Right forelimb (tissue), 1 donor: Measurements from ENCODE around the gene MOSPD3.
"Not testable (repeated sequence)": the region's sequence is repeated elsewhere in the genome, so short reads cannot be mapped to it uniquely, and the experiment has no call there.

Experiments used
- DNase-seq: peaks from one replicate; pipeline ENCODE4 v3.0.0-alpha.2; 2018

MOSPD3 gene

DNA sequence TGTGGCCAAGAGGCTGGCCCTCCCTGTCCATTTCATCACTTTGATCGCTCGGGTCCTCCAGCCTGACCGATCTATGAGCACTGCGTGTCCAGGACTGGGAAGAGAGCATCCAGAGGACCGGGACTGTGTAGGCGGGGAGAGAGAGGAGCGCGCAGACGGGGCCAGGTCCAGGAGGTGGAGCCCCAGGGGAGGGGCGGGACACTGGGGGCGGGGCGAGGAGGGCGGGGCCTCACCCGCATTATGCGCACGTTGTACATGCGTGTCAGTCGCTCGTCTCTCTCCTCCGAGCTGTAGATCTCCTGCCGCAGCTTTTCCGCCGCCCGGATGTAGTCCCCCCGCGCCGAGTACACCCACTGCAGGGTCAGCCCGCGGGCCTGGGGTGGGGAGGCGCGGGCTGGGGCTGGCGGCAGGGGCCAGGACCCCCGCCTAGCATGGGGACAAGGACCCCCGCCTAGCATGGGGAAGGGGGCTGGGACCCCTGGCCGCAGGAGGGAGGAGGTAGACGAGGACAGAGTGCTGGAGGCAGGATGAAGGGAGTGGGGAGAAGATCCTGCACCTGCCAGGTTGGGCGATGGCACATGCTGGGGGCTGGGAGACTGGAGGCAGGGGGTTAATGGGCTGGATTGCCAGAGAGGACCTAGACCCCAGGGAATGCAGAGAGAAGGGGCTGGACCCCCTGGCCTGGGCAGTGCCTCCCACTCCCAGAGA, 14.3 kb downstream of the MOSPD3 start:
- peak; percentile 85 for DNase-seq

DNA sequence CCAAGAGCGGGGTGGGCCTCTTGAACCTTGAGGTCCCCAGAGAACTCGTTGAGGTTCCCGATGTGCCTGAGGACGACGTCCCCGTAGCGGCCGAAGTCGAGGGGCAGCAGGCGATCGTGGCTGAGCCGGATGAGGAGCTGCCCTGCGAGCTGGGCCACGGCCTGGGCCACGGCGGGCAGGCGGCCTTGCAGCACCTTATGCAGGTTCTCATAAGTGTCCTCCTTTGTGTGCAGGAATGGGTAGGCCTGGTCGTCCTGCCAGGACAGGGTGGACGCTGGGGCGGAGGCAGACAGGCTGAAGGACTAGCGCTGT, 14.9 kb downstream of the MOSPD3 start:
- no peak for DNase-seq

DNA sequence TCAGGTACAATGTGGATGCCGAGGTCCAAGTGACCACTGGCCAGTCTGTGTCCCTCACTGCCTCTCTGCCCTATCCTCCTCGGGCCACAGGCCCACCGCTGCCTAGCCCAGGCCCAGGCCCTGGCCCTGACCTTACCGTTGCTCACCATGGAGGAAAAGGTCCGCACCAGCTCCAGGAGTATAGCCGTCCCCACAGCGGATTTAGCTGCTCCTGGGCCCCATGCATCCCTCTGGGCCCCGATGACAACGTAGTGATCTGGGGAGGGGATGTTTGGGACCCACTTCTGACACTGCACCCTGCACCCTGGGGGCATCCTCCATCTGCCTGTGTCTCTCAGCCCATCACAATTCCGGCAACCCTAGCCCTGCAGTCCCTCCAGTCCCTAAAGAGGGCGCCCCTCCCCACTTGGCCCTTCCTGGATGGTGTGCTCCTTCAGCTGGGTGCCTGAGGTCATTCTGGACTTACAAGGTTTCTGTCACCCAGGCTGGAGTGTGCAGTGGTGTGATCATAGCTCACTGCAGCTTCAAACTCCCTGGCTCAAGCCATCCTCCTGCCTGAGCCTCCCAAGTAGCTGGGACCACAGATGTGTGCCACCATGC, 16.9 kb downstream of the MOSPD3 start:
- DNase-seq = no peak

DNA sequence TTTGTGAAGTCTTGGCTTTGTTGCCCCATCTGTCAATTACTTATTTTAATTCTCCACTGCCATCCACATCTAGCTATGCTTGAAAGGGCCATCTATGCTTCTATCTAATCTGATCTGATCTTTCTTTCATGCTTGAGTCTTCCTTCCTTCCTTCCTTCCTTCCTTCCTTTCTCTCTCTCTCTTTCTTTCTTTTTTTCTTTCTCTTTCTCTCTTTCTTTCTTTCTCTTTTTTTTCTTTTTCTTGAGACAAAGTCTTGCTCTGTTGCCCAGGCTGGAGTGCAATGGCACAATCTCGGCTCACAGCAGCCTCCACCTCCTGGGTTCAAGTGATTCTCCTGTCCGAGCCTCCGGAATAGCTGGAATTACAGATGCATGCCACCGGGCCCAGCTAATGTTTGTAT, 17.7 kb downstream of the MOSPD3 start:
- no peak for DNase-seq

DNA sequence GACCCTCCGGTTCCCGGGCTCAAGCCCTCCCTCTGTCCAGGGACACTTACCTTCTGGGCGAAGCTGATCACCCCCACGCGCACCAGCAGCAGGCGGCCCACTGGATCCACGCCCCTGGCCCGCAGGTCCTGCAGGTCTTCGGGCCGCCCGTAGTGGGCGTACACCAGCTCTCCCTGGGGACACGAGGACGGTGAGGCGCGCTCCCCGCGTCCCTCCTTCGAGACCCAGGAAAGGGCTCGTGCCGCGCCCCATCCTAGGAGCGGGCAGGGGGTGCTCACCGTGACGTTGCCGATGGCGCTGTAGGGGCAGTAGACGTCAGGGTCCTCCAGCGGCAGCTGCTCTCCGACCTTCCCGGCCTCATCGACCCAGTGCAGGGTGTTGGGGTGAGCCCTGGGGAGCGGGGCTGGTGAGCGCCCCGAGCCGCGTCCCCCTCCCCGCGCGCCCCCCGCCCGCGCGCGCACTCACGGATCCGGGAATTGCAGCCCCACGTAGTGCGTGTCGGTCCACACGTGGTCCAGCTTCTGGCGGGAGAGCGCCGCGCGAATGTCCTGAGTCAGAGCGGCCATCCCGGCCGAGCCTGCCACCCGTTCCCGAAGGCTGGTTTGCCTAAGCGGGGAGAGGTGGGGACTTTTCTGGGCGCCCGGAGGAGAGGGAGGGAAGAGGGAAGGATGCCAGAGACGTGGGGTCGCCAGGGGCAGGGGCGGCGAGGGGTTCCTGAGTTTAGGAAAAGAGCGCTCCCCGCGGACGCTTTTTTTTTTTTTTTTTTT, 20.8 kb downstream of the MOSPD3 start:
- DNase-seq = no peak

DNA sequence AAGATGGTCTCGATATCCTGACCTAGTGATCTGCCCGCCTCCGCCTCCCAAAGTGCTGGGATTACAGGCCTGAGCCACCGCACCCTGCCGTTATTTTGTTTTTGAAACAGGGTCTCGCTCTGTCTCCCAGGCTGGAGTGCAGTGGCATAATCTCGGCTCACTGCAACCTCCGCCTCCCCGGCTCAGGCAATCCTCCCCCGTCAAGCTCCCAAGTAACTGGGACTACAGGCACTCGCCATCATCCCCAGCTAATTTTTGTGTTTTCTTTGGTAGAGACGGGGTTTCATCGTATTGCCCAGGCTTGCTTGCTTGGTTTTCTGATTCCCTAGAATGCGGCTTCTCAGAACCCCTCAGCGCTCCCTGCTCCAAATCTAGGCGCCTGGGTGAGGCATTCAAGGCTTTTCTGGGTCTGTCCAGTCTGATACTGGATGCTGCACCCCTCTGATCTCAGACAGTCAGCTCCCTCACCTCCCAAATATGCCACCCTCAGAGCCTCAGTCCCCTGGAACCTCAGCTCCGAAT, 27.7 kb downstream of the MOSPD3 start:
- DNase-seq = no peak

DNA sequence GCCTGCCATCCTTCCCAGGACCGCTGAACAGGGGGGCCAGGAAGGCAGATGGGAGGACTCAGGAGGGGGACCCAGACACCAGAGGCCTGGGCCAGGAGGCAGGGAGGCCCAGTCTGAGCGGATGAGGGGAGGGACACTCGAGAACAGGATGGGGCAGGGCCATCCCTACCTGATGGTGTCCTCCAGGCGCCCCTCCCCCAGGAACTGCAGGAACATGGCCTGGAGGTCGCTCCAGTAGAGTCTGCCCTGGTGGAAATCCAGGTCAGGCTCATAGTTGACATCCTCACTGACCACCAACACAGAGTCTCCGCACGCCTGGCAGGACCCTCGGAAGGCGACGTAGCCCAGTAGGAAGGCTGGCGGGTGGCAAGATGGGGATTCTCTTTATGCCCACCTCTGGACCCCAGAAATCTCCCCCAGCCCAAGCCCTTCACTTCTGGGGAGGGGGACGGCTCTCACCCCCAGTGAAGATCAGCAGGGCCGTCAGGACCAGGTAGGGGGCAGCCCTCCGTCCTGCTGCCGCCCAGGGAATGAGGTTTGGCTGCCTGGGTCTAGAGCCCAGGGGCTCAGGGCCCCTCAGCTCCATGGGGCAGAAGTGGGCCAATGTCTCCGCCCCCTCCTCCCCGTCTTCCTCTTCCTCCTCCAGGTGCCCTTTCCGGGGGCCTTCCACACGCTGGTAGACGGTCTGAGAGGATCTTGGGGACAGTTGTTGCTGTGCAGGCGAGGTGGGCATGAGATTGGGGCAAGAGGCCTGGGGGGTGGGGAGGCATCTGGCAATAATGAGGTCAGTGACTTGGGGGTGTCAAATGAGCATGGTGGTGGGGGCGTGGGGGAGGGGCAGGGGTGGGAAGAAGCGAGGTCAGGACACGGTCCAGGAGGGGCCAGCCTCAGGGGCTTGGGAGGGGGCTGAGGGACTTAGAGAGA, 28.4 kb downstream of the MOSPD3 start:
- no peak for DNase-seq

- no peak for DNase-seq
Observed at GRCh38 chr7:100641463-100641859, 29.1 kb downstream of the MOSPD3 start, which contains the start of gene TFR2. Gene TFR2, minus strand, starts transcription at chr7:100641552. Its CDS starts 43 bp downstream, at chr7:100641509.

GRCh38 chr7:100641860-100642533, 29.7 kb downstream of the MOSPD3 start:
- DNase-seq = no peak

DNA sequence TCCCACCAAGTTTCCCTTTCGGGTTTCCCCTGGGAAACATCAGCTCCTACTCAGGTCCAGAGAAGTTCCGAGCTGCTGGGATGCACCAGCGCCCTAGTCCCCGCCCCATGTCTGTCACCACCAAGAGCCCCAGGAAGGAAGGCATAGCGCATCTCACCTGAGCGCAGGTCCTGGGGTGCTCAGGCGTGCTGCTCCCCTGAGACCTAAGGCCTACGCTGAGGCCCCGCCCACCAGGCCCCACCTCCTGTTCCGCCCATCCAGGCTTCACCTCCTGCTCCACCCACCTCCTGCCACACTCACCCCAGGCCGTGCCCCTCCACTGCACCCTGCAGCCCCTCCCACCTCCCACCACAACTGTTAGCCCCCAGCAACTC, 30.2 kb downstream of the MOSPD3 start:
- no peak for DNase-seq

GRCh38 chr7:100649826-100650565, 37.7 kb downstream of the MOSPD3 start:
- no peak for DNase-seq

DNA sequence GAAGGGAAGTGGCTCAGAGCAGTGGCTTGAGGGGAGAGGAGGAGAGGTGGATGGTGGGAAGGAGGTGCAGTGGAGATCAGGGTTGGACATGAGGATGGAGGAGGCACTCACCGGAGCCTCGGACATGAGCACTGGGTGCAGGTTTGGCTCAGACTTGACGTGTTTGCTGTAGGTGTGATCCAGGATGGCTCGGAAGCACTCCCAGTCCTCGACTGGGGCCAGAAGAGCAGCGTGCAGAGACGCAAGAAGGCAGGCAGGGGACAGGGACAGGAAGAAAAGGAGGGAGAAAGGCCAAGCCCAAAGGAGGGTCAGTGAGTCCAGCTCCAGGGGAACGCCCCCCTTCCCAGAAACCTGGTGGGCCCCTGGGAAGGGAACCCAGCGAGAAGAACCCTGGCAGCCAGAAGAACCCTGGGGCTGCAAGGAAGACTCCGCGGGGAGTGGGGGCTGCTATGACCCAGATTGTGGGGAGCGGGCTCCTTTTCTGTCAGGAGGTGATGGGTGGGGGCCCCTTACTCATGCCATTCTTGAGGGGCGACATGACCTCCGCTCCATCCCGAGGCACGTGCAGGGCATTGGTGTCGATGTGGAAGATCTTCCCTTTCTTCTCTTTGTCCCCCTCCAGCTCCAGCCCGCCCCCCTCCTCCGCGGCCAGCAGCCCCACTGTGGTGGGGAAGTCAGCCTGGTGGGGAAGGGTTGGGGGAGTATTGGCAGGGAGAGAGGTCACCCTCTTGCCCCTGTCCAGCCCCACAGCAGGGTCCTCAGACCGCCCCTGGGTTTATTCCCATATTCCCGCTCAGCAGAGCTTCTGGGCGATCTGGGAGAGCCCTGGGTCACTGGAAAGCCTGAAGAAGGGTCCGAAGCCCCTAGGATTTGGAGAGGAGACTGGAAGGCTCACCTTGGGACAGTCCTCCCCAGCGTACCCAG, 42.8 kb downstream of the MOSPD3 start:
- no peak for DNase-seq

- peak; percentile 84 for DNase-seq
Observed at GRCh38 chr7:100655908-100656674, 43.8 kb downstream of the MOSPD3 start, which contains the start of gene ACTL6B. Gene ACTL6B, minus strand, starts transcription at chr7:100656448. Its CDS starts 94 bp downstream, at chr7:100656354.

DNA sequence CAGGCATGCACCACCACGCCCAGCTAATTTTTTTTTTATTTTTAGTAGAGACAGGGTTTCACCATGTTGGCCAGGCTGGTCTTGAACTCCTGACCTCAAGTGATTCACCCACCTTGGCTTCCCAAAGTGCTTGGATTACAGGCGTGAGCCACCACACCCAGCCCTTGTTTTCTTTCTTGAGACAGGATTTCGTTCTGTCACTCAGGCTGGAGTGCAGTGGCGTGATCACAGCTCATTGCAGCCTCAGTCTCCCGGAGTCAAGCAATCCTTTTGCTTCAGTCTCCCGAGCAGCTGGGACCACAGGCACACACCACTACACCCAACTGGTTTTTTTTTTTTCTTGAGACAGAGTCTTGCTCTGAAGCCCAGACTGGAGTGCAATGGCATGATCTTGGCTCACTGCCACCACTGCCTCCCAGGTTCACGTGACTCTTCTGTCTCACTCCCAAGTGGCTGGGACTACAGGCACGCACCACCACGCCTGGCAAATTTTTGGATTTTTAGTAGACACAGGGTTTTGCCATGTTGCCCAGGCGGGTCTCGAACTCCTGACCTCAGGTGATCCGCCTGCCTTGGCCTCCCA, 49.9 kb downstream of the MOSPD3 start:
- DNase-seq = not testable (repeated sequence)
